ENCODE measurements around the gene RGMA. TPM values are rescaled to one million over a fixed set of nuclear protein-coding genes. Genes with fewer than 3 reads are reported as not detected.

Gene RGMA
- total and polyA plus RNA-seq, 10 of the 15 experiments (the other 5 are each of a cell fraction or from before 2014, with no cell fraction given): not detected

DNA sequence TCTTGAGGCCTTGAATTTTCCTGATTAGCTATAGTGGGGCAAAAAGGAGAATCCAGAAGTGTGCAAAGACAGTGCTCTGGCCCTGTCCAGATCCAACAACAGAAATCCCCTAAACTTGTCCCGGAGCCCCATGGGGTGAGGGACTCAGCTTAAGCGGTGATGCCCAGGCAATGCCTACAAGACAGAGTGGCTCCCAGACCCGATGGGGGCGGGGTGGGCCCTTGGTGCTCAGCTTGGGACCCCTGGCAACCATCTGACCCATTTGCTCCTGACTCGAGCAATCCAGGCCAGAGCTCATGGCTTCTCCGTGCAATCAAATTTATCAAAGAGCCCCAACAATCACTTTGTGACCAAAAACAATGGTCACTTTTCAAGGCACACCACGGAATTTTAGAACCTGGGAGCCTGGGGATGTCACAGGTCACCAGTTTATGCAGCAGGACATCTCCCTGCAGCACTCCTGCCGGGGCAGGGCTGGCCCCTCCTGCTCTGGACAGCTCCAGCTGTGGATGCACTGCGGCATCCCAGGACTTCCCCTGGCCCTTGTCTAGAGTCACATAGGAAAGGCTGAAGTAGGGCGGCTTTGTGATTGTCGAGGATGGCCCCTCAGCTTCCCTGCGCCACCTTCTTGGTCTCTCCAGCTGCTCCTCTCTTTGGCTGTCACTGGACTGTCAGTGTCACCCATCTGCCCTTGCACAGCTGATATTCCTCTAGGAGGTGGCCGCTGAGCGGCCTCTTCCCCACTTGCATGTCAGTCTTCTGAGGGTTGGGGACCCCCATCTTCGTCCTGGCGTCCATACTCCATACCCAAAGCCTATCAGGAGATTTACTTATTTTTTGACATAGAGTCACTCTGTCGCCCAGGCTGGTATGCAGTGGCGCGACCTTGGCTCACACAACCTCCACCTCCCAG lies 28.4 kb downstream of the RGMA start:
- POLR2A ChIA-PET: no interaction called here
- RAD21 ChIA-PET (ENCODE audit: unreplicated experiment): interaction anchor here (1.3 kb wide), 1 partner anchor 30 kb away, joined by 4 read pairs; no protein-coding TSS in a partner anchor
- Histone ChIP-seq H3K36me3 (ENCODE audit: control insufficient read depth in 2 of 2, insufficient read depth in 2 of 2, low read length in 1 of 2) (no peaks in the 10 kb centered on the region), H3K27me3 (replicated peaks in 1 of 2; ENCODE audit: control insufficient read depth in 2 of 2, insufficient read depth in 2 of 2, low read length in 1 of 2) (peaks cover 0 to 3% of the 10 kb centered on the region in 2 experiments; a peak in 2 of 4 replicates), H3K27ac (ENCODE audit: control insufficient read depth, insufficient read depth) (no peak overlapping the region), H3K9ac (ENCODE audit: control insufficient read depth, insufficient read depth, low read length) (no peak overlapping the region), H4K20me1 (ENCODE audit: control insufficient read depth, insufficient read depth) (no peaks in the 10 kb centered on the region), H3K9me3 (replicated peaks; ENCODE audit: control insufficient read depth, insufficient read depth, low read length) (no peaks in the 10 kb centered on the region), H3K4me1 (ENCODE audit: control insufficient read depth, insufficient read depth, low read length) (no peaks in the 10 kb centered on the region), H3K4me2 (ENCODE audit: control insufficient read depth, insufficient read depth) (no peak overlapping the region), H3K4me3 (no peak overlapping the region), H2AFZ (ENCODE audit: control insufficient read depth, low read depth, low read length) (no peak overlapping the region), H3K79me2 (ENCODE audit: control insufficient read depth, insufficient read depth, low read length) (no peaks in the 10 kb centered on the region)
- intact Hi-C loops (cut with micrococcal nuclease; ENCODE audit: unreplicated experiment): no loop called here
- no TSS peak for BruUV-seq (replicated peaks)
- 50% methylated on average over 19 of the region's 19 CpGs for WGBS (ENCODE audit: insufficient coverage, insufficient replicate concordance, low lambda C conversion rate, missing lambda C conversion rate)
- DNase-seq (ENCODE audit: low read depth, low spot score): no peak
- CTCF ChIA-PET: interaction anchor here (1.0 to 1.4 kb wide), 4 partner anchors 11 to 1059 kb away, joined by 3 to 5 read pairs (median 4); no protein-coding TSS in a partner anchor
- no peak for ATAC-seq
- no peak for FAIRE-seq
- in situ Hi-C loops (cut with MboI): no loop called here
- SMC1A ChIA-PET (ENCODE audit: uncharacterized antibody, unreplicated experiment): interaction anchor here (1.2 kb wide), 1 partner anchor 8 kb away, joined by 3 read pairs; no protein-coding TSS in a partner anchor
- no peak for TF ChIP-seq TBL1XR1 (IDR thresholded peaks at IDR 0.05; ENCODE audit: low read depth, low read length)
- TF ChIP-seq, protein P1, sequence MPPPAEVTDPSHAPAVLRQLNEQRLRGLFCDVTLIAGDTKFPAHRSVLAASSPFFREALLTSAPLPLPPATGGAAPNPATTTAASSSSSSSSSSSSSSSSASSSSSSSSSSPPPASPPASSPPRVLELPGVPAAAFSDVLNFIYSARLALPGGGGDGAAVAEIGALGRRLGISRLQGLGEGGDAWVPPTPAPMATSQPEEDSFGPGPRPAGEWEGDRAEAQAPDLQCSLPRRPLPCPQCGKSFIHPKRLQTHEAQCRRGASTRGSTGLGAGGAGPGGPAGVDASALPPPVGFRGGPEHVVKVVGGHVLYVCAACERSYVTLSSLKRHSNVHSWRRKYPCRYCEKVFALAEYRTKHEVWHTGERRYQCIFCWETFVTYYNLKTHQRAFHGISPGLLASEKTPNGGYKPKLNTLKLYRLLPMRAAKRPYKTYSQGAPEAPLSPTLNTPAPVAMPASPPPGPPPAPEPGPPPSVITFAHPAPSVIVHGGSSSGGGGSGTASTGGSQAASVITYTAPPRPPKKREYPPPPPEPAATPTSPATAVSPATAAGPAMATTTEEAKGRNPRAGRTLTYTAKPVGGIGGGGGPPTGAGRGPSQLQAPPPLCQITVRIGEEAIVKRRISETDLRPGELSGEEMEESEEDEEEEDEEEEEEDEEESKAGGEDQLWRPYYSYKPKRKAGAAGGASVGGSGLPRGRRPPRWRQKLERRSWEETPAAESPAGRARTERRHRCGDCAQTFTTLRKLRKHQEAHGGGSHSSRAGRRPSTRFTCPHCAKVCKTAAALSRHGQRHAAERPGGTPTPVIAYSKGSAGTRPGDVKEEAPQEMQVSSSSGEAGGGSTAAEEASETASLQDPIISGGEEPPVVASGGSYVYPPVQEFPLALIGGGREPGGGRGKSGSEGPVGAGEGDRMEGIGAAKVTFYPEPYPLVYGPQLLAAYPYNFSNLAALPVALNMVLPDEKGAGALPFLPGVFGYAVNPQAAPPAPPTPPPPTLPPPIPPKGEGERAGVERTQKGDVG (CRISPR knock-in tag; IDR thresholded peaks at IDR 0.05): no peak
- TF ChIP-seq KLF5 (IDR thresholded peaks at IDR 0.05; ENCODE audit: partially characterized antibody): no peak
- no peak for TF ChIP-seq RAD51 (IDR thresholded peaks at IDR 0.05)
- no peak for TF ChIP-seq SP1 (IDR thresholded peaks at IDR 0.05; ENCODE audit: low read depth, low read length)
- TF ChIP-seq, protein P2, sequence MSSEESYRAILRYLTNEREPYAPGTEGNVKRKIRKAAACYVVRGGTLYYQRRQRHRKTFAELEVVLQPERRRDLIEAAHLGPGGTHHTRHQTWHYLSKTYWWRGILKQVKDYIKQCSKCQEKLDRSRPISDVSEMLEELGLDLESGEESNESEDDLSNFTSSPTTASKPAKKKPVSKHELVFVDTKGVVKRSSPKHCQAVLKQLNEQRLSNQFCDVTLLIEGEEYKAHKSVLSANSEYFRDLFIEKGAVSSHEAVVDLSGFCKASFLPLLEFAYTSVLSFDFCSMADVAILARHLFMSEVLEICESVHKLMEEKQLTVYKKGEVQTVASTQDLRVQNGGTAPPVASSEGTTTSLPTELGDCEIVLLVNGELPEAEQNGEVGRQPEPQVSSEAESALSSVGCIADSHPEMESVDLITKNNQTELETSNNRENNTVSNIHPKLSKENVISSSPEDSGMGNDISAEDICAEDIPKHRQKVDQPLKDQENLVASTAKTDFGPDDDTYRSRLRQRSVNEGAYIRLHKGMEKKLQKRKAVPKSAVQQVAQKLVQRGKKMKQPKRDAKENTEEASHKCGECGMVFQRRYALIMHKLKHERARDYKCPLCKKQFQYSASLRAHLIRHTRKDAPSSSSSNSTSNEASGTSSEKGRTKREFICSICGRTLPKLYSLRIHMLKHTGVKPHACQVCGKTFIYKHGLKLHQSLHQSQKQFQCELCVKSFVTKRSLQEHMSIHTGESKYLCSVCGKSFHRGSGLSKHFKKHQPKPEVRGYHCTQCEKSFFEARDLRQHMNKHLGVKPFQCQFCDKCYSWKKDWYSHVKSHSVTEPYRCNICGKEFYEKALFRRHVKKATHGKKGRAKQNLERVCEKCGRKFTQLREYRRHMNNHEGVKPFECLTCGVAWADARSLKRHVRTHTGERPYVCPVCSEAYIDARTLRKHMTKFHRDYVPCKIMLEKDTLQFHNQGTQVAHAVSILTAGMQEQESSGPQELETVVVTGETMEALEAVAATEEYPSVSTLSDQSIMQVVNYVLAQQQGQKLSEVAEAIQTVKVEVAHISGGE (CRISPR knock-in tag; IDR thresholded peaks at IDR 0.05): no peak
- TF ChIP-seq SIX5 (IDR thresholded peaks at IDR 0.05; ENCODE audit: low read depth, low read length, severe bottlenecking): no peak
- no peak for TF ChIP-seq RCOR1 (conservative IDR thresholded peaks at IDR 0.05; ENCODE audit: low read depth, low read length)
- TF ChIP-seq CUX1 (IDR thresholded peaks at IDR 0.05; ENCODE audit: insufficient replicate concordance, low read depth, low read length): no peak

All from GM12878 (cell line).